Testis (tissue), 2 donors: ENCODE measurements around the gene HOXA3.

Source experiments
- POLR2A ChIP-seq: fragments of 450-650 bp; IDR thresholded peaks from one replicate; pipeline ENCODE4 v1.6.1; 2017; ENCODE audit warnings: antibody characterized with exemption, mild to moderate bottlenecking, moderate library complexity
- TF ChIP-seq, protein P1 (sequence below), 3 experiments: fragments of 450-650 bp in 2 of 3; fragments of 200-600 bp in 1 of 3; sonication (generic) in 1 of 3; IDR thresholded peaks; one replicate each; pipeline ENCODE4 v1.5.1; 2016 to 2019; ENCODE audit warnings: antibody characterized with exemption in 3 of 3, mild to moderate bottlenecking in 2 of 3, moderate library complexity in 1 of 3

DNA sequence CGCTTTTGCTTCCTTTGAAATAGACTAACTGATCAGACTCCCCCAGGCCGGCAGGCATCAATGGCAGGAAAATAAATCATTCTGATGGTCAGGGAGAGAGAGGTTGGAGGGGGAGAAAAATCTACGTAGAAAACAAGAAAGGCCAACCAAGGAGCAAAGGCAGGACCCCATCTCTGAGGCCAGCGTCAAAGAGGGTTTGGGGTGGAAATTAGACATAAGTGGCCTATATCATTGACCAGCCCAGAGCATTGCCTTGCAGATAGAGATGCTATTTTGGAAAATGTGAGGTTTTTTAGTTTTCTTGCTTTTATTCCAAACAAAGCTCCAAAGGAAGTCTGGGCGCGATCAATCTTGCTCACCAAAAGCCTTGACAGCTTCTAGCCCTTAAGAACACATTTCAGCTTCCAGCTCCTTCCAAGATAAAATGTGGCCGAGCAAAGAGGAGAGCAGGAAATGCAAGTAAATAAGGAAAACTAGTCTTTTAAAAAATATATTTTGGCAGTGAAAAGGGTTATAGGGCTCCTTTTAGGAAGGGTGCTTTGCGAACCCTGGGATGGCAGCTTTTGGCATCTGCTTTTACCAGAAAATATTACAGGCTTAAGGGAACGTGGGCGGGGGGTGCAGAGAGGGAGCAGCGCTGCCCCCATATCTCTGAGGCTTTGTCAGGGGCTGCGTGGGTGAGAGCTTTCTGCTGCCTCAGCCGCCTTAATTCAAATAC, 47.9 kb downstream of the HOXA3 start:
- TF ChIP-seq POLR2A: no peak
- TF ChIP-seq, protein P1, sequence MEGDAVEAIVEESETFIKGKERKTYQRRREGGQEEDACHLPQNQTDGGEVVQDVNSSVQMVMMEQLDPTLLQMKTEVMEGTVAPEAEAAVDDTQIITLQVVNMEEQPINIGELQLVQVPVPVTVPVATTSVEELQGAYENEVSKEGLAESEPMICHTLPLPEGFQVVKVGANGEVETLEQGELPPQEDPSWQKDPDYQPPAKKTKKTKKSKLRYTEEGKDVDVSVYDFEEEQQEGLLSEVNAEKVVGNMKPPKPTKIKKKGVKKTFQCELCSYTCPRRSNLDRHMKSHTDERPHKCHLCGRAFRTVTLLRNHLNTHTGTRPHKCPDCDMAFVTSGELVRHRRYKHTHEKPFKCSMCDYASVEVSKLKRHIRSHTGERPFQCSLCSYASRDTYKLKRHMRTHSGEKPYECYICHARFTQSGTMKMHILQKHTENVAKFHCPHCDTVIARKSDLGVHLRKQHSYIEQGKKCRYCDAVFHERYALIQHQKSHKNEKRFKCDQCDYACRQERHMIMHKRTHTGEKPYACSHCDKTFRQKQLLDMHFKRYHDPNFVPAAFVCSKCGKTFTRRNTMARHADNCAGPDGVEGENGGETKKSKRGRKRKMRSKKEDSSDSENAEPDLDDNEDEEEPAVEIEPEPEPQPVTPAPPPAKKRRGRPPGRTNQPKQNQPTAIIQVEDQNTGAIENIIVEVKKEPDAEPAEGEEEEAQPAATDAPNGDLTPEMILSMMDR (IDR thresholded peaks at IDR 0.05): no peak
